Prostate gland (tissue), 2 donors: ENCODE data around the gene TIA1. TPM values are rescaled to one million over a fixed set of nuclear protein-coding genes. Genes with fewer than 3 reads are reported as not detected.
"Not testable (repeated sequence)": the region's sequence is repeated elsewhere in the genome, so short reads cannot be mapped to it uniquely, and the experiment has no call there.

Experiments
- DNase-seq: peaks from one replicate; pipeline ENCODE4 v3.0.0-alpha.2; 2019; ENCODE audit warnings: low spot score
- H3K27ac ChIP-seq, 2 donors: fragments of 200-600 bp; sonication (generic); 2 replicates each; pipeline ENCODE4 v1.5.1; 2017 to 2019
- H3K27me3 ChIP-seq: fragments of 200-600 bp; sonication (generic); replicated peaks from 2 replicates; pipeline ENCODE4 v1.5.1; 2019; ENCODE audit not compliant: insufficient read depth
- H3K36me3 ChIP-seq, 2 donors: fragments of 200-600 bp; sonication (generic); 1 replicate in 1 of 2; 2 replicates in 1 of 2; pipeline versions ENCODE4 v1.5.1 to v1.8.1; 2017 to 2019
- H3K4me1 ChIP-seq: fragments of 200-600 bp; sonication (generic); replicated peaks from 2 replicates; pipeline ENCODE4 v1.5.1; 2019
- H3K4me3 ChIP-seq, 2 donors: fragments of 200-600 bp; sonication (generic); 2 replicates each; pipeline ENCODE4 v1.5.1; 2017 to 2019
- H3K9me3 ChIP-seq: fragments of 200-600 bp; sonication (generic); 2 replicates; pipeline ENCODE4 v1.5.1; 2017
- POLR2A ChIP-seq: fragments of 450-650 bp; IDR thresholded peaks from one replicate; pipeline ENCODE4 v1.6.1; 2016; ENCODE audit warnings: antibody characterized with exemption, mild to moderate bottlenecking
- POLR2AphosphoS5 ChIP-seq: sonication (generic); formaldehyde crosslinking; IDR thresholded peaks from one replicate; pipeline ENCODE4 v1.6.1; 2017; ENCODE audit warnings: antibody characterized with exemption
- WGBS: methylation state at CpG from one replicate; pipeline ENCODE4 v1.1.5; 2018; 5-methylcytosine and 5-hydroxymethylcytosine counted together
- intact Hi-C: fragments of 100-400 bp; cut with DNase I; formaldehyde crosslinking; loops from one replicate; pipeline ENCODE4 v1.14.2; 2022
- total RNA-seq, 2 donors: library from RNA; depleted of rRNA; stranded (reverse); fragments of >200 nt; gene quantifications; one replicate each; pipeline ENCODE4 v1.1.0, GENCODE V29; 2016
- TF ChIP-seq, protein P1 (sequence below), 4 experiments: fragments of 200-600 bp in 2 of 4; fragments of 450-650 bp in 2 of 4; sonication (generic) in 2 of 4; IDR thresholded peaks; 1 replicate in 3 of 4; 2 replicates in 1 of 4; pipeline ENCODE4 v1.5.1; 2016 to 2019; ENCODE audit warnings: antibody characterized with exemption in 4 of 4, mild to moderate bottlenecking in 2 of 4, moderate library complexity in 2 of 4

The TIA1 gene
- total RNA-seq, 2 donors from 2014 or later, result 65.3 to 100 TPM

DNA sequence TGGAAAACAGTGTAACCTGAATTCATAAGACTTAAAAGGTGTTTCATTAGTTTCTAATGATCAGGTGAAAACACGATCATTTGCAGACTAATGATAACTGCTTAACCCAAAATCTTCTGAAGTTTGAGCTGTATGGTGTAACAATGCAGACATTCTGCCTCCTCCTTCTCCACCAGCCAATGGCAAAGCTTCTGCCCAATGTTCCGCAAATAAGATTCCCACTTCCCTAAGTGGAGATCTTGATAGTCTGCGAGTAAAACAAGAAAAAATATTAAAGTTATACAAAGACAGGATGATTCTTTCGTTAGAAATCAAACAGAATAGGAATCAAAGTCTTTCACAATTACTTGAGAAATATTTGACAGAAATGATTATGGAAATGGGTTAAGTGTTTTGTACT is 65.7 kb downstream of the TIA1 start:
- no peak overlapping the region for H3K27ac ChIP-seq
- no peaks in the 10 kb centered on the region for H3K4me1 ChIP-seq
- intact Hi-C loops, result no loop called here
- no peaks in the 10 kb centered on the region for H3K36me3 ChIP-seq
- WGBS, result 89% methylated on average over 4 of the region's 4 CpGs
- no peak for DNase-seq
- no peaks in the 10 kb centered on the region for H3K27me3 ChIP-seq
- no peak overlapping the region for H3K4me3 ChIP-seq
- no peak for TF ChIP-seq POLR2A
- TF ChIP-seq, protein P1, sequence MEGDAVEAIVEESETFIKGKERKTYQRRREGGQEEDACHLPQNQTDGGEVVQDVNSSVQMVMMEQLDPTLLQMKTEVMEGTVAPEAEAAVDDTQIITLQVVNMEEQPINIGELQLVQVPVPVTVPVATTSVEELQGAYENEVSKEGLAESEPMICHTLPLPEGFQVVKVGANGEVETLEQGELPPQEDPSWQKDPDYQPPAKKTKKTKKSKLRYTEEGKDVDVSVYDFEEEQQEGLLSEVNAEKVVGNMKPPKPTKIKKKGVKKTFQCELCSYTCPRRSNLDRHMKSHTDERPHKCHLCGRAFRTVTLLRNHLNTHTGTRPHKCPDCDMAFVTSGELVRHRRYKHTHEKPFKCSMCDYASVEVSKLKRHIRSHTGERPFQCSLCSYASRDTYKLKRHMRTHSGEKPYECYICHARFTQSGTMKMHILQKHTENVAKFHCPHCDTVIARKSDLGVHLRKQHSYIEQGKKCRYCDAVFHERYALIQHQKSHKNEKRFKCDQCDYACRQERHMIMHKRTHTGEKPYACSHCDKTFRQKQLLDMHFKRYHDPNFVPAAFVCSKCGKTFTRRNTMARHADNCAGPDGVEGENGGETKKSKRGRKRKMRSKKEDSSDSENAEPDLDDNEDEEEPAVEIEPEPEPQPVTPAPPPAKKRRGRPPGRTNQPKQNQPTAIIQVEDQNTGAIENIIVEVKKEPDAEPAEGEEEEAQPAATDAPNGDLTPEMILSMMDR (IDR thresholded peaks at IDR 0.05), result no peak
- no peaks in the 10 kb centered on the region for H3K9me3 ChIP-seq

DNA sequence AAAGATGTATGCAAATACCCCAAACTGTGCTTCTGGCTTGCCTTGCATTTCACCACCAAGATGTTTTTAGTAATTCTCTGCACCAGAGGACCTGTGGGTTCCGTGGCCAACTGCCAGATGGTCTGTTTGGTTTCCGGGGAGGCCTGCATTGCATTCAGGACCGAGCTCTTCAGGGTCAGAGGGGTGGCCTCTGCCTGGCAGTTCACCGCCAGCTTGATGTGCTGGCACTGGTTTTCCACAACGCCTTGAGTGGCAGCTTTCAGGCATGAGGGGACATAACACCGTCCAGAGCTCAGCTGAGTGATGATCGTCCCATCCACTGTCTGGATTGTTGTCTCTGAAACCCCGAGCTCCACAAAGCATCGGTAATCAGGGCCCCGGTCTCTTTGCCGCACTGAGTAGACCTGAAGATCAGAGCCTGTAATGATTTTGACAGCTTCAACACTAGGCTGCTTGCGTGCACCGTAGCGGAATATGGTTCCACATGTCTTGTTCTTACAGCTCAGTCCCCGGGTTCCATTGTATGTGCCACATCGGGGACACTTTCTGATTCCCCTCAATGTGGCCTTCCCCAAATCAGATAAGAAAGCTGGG is 67.0 kb downstream of the TIA1 start:
- Histone ChIP-seq H3K27ac (no peak overlapping the region), H3K4me1 (no peaks in the 10 kb centered on the region), H3K9me3 (no peaks in the 10 kb centered on the region), H3K4me3 (no peak overlapping the region), H3K27me3 (no peaks in the 10 kb centered on the region), H3K36me3 (no peaks in the 10 kb centered on the region)
- intact Hi-C loops, result no loop called here
- WGBS, result 91% methylated on average over 13 of the region's 16 CpGs
- TF ChIP-seq POLR2AphosphoS5 (no peak), POLR2A (no peak)
- TF ChIP-seq, protein P1 (IDR thresholded peaks at IDR 0.05), result no peak
- DNase-seq, result no peak

DNA sequence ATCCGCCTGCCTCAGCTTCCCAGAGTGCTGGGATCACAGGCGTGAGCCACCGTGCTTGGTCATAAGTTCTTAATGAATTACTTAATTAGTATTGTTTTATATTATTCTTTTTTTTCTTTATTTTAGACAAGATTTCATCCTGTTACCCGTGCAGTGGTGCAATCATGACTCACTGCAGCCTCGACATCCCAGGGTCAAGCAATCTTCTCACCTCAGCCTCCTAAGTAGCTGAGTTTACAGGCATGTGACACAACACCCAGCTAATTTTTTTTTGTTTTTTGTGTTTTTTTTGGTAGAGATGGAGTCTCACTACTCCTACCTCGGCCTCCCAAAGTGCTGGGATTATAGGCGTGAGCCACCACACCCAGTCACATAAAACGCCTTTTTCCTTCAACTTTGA is 74.9 kb downstream of the TIA1 start:
- Histone ChIP-seq H3K9me3 (no peaks in the 10 kb centered on the region), H3K27me3 (no peaks in the 10 kb centered on the region), H3K27ac (no peak overlapping the region), H3K4me1 (no peaks in the 10 kb centered on the region), H3K36me3 (no peaks in the 10 kb centered on the region), H3K4me3 (no peak overlapping the region)
- no peak for DNase-seq
- 95% methylated on average over 8 of the region's 8 CpGs for WGBS
- intact Hi-C loops, result no loop called here
- TF ChIP-seq, protein P1 (IDR thresholded peaks at IDR 0.05), result no peak
- TF ChIP-seq POLR2AphosphoS5 (no peak), POLR2A (no peak)

DNA sequence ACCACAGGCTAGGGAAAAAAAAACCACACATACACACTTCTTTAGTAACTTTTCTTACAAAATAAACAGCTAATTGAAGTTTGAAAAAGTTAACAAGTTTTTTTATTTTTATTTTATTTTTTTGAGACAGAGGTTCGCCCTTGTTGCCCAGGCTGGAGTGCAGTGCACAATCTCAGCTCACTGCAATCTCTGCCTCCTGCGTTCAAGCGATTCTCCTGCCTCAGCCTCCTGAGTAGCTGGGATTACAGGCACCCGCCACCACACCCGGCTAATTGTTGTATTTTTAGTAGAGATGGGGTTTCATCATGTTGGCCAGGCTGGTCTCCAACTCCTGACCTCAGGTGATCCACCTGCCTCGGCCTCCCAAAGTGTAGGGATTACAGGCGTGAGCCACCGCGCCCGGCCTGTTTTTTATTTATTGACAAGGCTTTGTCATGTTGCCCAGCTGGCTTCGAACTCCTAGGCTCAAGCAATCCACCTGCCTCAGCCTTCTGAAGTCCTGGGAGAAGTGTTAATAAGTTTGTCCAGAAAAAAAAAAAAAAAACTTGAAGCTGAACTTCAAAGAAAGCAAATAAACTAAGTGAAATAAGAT is 78.7 kb downstream of the TIA1 start:
- H3K4me1 ChIP-seq, H3K27ac ChIP-seq, H3K9me3 ChIP-seq, H3K36me3 ChIP-seq, H3K27me3 ChIP-seq, H3K4me3 ChIP-seq, intact Hi-C loops, DNase-seq: not testable (repeated sequence)
- 93% methylated on average over 11 of the region's 11 CpGs for WGBS

DNA sequence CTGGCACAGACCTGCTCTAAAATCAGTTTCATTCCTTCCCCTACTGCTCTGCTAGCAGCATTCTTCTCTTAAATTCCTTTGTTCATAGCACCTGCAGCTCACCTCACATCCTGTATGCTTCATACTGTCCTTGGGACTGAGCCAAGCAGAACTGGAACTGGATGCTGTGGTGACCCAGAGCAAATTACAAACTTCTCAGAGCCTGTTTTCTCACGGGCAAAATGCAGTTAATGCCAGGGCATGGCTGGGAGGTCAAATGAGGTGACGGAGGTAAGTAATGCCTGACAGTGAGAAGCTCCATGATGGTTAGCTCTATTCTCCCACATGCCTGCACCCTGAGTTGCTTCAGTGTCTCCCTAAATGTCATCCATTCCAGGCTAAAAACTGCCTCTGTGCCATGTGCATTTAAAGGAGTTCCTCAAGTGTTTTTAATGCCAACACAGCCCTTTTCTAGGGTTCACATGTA is 87.3 kb downstream of the TIA1 start:
- WGBS, result 41% methylated on average over 2 of the region's 2 CpGs
- Histone ChIP-seq H3K36me3 (no peaks in the 10 kb centered on the region), H3K27me3 (no peaks in the 10 kb centered on the region), H3K27ac (no peak overlapping the region), H3K4me1 (no peaks in the 10 kb centered on the region), H3K4me3 (no peak overlapping the region), H3K9me3 (no peaks in the 10 kb centered on the region)
- DNase-seq, result no peak
- TF ChIP-seq POLR2A (no peak), POLR2AphosphoS5 (no peak)
- TF ChIP-seq, protein P1 (IDR thresholded peaks at IDR 0.05), result no peak
- intact Hi-C loops, result no loop called here
